HepG2 (cell line): ENCODE results near the gene SGMS1. TPM values are rescaled to one million over a fixed set of nuclear protein-coding genes. Genes with fewer than 3 reads are reported as not detected.

ENCODE experiments used
- ATF1 ChIP-seq: IDR thresholded peaks from 2 replicates; pipeline ENCODE4 v1.6.1; 2016; ENCODE audit warnings: mild to moderate bottlenecking, control low read depth
- BORCS8-MEF2B ChIP-seq: sonication (generic); formaldehyde crosslinking; IDR thresholded peaks from 2 replicates; pipeline ENCODE4 v1.8.0; 2022; ENCODE audit warnings: mild to moderate bottlenecking, missing genetic modification reagents
- ETV6 ChIP-seq: sonication (generic); formaldehyde crosslinking; conservative IDR thresholded peaks from 2 replicates; pipeline ENCODE4 v1.4.0; 2020; ENCODE audit warnings: missing genetic modification reagents
- HMGXB3 ChIP-seq: sonication (generic); formaldehyde crosslinking; IDR thresholded peaks from 2 replicates; pipeline ENCODE4 v1.4.0; 2020; ENCODE audit warnings: missing genetic modification reagents, borderline replicate concordance
- HNRNPL ChIP-seq: fragments of 200-400 bp; formaldehyde crosslinking; IDR thresholded peaks from 2 replicates; pipeline ENCODE4 v1.6.1; 2017; ENCODE audit warnings: mild to moderate bottlenecking, low read depth, low read length
- PTBP1 ChIP-seq: fragments of 200-400 bp; formaldehyde crosslinking; IDR thresholded peaks from 2 replicates; pipeline ENCODE4 v1.6.1; 2018; ENCODE audit warnings: low read length, low read depth; ENCODE audit not compliant: poor library complexity, severe bottlenecking
- SALL1 ChIP-seq: sonication (generic); formaldehyde crosslinking; IDR thresholded peaks from 2 replicates; pipeline ENCODE4 v1.8.0; 2022; ENCODE audit warnings: mild to moderate bottlenecking, missing genetic modification reagents
- ZFAT ChIP-seq: sonication (generic); formaldehyde crosslinking; conservative IDR thresholded peaks from 2 replicates; pipeline ENCODE4 v1.8.1; 2023; ENCODE audit warnings: missing genetic modification reagents, inconsistent platforms
- ZFP91 ChIP-seq: sonication (generic); formaldehyde crosslinking; IDR thresholded peaks from 2 replicates; pipeline ENCODE4 v1.9.0; 2022; ENCODE audit warnings: missing genetic modification reagents, mild to moderate bottlenecking, borderline replicate concordance
- ZKSCAN1 ChIP-seq: fragments of 150-350 bp; IDR thresholded peaks from 2 replicates; pipeline ENCODE4 v1.6.1; 2014; ENCODE audit warnings: low read length
- ZMAT3 ChIP-seq: sonication (generic); formaldehyde crosslinking; conservative IDR thresholded peaks from 2 replicates; pipeline ENCODE4 v1.7.0; 2021; ENCODE audit warnings: missing genetic modification reagents
- ZNF225 ChIP-seq: sonication (generic); formaldehyde crosslinking; IDR thresholded peaks from 2 replicates; pipeline ENCODE4 v1.4.0; 2020; ENCODE audit warnings: mild to moderate bottlenecking, missing genetic modification reagents
- ZNF792 ChIP-seq: IDR thresholded peaks from 2 replicates; pipeline ENCODE4 v1.6.1; 2016
- polyA plus RNA-seq, 8 experiments: library from polyadenylated mRNA; depleted of rRNA in 3 of 8; stranded (reverse) in 7 of 8; unstranded in 1 of 8; fragments of >200 nt; fragmentation: Illumina TruSeq in 4 of 8; extraction: Trizol in 4 of 8; gene quantifications; 2 replicates each; pipeline versions ENCODE4 v1.2.1 to v1.2.3, GENCODE V29; 2011 to 2016; ENCODE audit warnings: low read depth in 4 of 8, missing spikeins in 1 of 8, mixed read lengths in 1 of 8; ENCODE audit not compliant: insufficient read depth in 1 of 8
- total RNA-seq, 5 experiments: library from RNA; depleted of rRNA; stranded (reverse); fragments of >200 nt; fragmentation: Illumina TruSeq; extraction: Trizol; gene quantifications; 2 replicates each; pipeline ENCODE4 v1.2.3, GENCODE V29; 2016; ENCODE audit warnings: low read depth in 1 of 5
- TF ChIP-seq, protein P1 (sequence below): sonication (generic); formaldehyde crosslinking; IDR thresholded peaks from 2 replicates; pipeline ENCODE4 v1.5.1; 2020; ENCODE audit warnings: missing genetic modification reagents, mild to moderate bottlenecking, borderline replicate concordance
- TF ChIP-seq, protein P2 (sequence below): sonication (generic); formaldehyde crosslinking; IDR thresholded peaks from 2 replicates; pipeline ENCODE4 v1.9.0; 2021; ENCODE audit warnings: missing genetic modification reagents, borderline replicate concordance
- TF ChIP-seq, protein P3 (sequence below): sonication (generic); formaldehyde crosslinking; IDR thresholded peaks from 2 replicates; pipeline ENCODE4; 2020; ENCODE audit warnings: missing genetic modification reagents, mild to moderate bottlenecking, borderline replicate concordance

The SGMS1 gene
- total and polyA plus RNA-seq, 2 of the 13 experiments (the other 11 are each of a cell fraction or from before 2014, with no cell fraction given) = 6.5 to 15.1 TPM

DNA sequence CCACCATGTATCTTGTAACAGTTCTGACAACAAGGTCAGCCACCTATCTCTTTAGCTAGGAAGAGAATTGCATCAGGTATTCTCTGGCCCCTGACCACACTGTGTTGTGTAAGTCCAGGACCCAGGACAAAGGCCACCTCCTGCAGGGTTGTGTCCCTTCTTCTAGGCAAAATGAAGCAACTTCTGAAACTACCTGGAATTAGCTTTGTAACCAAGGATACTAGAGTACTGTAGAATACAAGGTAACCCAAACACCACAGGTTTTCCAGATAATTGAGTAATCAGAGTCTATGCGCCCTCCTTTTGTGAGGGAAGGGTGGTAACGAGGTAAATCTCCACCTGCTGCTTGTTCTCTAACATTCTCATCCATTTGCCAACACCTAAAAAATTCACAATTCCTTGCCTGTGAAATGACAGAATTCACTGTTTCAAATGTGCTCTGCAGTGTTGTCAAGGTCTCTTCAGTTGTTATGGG, 51.7 kb downstream of the SGMS1 start (continued):
- TF ChIP-seq, protein P1, sequence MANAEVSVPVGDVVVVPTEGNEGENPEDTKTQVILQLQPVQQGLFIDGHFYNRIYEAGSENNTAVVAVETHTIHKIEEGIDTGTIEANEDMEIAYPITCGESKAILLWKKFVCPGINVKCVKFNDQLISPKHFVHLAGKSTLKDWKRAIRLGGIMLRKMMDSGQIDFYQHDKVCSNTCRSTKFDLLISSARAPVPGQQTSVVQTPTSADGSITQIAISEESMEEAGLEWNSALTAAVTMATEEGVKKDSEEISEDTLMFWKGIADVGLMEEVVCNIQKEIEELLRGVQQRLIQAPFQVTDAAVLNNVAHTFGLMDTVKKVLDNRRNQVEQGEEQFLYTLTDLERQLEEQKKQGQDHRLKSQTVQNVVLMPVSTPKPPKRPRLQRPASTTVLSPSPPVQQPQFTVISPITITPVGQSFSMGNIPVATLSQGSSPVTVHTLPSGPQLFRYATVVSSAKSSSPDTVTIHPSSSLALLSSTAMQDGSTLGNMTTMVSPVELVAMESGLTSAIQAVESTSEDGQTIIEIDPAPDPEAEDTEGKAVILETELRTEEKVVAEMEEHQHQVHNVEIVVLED (CRISPR knock-in tag) = no peak
- TF ChIP-seq ZKSCAN1 = no peak
- no peak for TF ChIP-seq HMGXB3 (CRISPR knock-in tag)
- TF ChIP-seq, protein P2, sequence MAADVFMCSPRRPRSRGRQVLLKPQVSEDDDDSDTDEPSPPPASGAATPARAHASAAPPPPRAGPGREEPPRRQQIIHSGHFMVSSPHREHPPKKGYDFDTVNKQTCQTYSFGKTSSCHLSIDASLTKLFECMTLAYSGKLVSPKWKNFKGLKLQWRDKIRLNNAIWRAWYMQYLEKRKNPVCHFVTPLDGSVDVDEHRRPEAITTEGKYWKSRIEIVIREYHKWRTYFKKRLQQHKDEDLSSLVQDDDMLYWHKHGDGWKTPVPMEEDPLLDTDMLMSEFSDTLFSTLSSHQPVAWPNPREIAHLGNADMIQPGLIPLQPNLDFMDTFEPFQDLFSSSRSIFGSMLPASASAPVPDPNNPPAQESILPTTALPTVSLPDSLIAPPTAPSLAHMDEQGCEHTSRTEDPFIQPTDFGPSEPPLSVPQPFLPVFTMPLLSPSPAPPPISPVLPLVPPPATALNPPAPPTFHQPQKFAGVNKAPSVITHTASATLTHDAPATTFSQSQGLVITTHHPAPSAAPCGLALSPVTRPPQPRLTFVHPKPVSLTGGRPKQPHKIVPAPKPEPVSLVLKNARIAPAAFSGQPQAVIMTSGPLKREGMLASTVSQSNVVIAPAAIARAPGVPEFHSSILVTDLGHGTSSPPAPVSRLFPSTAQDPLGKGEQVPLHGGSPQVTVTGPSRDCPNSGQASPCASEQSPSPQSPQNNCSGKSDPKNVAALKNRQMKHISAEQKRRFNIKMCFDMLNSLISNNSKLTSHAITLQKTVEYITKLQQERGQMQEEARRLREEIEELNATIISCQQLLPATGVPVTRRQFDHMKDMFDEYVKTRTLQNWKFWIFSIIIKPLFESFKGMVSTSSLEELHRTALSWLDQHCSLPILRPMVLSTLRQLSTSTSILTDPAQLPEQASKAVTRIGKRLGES (CRISPR knock-in tag) = no peak
- no peak for TF ChIP-seq ATF1 (CRISPR knock-in tag)
- TF ChIP-seq ZNF792 = peak; percentile 100
- TF ChIP-seq PTBP1 = no peak
- no peak for TF ChIP-seq ZNF225 (CRISPR knock-in tag)
- peak; percentile 89; the same call in 1 of the 2 replicates for TF ChIP-seq SALL1 (CRISPR knock-in tag)
- no peak for TF ChIP-seq ZMAT3 (CRISPR knock-in tag)
- no peak for TF ChIP-seq HNRNPL
- no peak for TF ChIP-seq BORCS8-MEF2B (CRISPR knock-in tag)
- TF ChIP-seq ZFP91 (CRISPR knock-in tag) = no peak; the same call in 1 of the 2 replicates
- TF ChIP-seq, protein P3, sequence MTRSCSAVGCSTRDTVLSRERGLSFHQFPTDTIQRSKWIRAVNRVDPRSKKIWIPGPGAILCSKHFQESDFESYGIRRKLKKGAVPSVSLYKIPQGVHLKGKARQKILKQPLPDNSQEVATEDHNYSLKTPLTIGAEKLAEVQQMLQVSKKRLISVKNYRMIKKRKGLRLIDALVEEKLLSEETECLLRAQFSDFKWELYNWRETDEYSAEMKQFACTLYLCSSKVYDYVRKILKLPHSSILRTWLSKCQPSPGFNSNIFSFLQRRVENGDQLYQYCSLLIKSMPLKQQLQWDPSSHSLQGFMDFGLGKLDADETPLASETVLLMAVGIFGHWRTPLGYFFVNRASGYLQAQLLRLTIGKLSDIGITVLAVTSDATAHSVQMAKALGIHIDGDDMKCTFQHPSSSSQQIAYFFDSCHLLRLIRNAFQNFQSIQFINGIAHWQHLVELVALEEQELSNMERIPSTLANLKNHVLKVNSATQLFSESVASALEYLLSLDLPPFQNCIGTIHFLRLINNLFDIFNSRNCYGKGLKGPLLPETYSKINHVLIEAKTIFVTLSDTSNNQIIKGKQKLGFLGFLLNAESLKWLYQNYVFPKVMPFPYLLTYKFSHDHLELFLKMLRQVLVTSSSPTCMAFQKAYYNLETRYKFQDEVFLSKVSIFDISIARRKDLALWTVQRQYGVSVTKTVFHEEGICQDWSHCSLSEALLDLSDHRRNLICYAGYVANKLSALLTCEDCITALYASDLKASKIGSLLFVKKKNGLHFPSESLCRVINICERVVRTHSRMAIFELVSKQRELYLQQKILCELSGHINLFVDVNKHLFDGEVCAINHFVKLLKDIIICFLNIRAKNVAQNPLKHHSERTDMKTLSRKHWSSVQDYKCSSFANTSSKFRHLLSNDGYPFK (CRISPR knock-in tag) = no peak
- TF ChIP-seq ZFAT = no peak
- TF ChIP-seq ETV6 = no peak
